ENCODE data around the gene MAP2K6. TPM values are rescaled to one million over a fixed set of nuclear protein-coding genes. Genes with fewer than 3 reads are reported as not detected.

MAP2K6 gene
- total RNA-seq, 1 donor from 2014 or later = 2.0 TPM

- intact Hi-C loops (cut with micrococcal nuclease) = no loop called here
- Histone ChIP-seq H3K4me3 (no peak overlapping the region), H3K36me3 (no peaks in the 10 kb centered on the region), H3K4me1 (no peaks in the 10 kb centered on the region), H3K27ac (replicated peaks) (no peak overlapping the region), H3K9me3 (replicated peaks) (peaks cover 2% of the 10 kb centered on the region), H3K27me3 (ENCODE audit: low read depth) (no peaks in the 10 kb centered on the region)
- no peak for DNase-seq
- TF ChIP-seq, protein P1, sequence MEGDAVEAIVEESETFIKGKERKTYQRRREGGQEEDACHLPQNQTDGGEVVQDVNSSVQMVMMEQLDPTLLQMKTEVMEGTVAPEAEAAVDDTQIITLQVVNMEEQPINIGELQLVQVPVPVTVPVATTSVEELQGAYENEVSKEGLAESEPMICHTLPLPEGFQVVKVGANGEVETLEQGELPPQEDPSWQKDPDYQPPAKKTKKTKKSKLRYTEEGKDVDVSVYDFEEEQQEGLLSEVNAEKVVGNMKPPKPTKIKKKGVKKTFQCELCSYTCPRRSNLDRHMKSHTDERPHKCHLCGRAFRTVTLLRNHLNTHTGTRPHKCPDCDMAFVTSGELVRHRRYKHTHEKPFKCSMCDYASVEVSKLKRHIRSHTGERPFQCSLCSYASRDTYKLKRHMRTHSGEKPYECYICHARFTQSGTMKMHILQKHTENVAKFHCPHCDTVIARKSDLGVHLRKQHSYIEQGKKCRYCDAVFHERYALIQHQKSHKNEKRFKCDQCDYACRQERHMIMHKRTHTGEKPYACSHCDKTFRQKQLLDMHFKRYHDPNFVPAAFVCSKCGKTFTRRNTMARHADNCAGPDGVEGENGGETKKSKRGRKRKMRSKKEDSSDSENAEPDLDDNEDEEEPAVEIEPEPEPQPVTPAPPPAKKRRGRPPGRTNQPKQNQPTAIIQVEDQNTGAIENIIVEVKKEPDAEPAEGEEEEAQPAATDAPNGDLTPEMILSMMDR (IDR thresholded peaks at IDR 0.05; ENCODE audit: borderline replicate concordance) = no peak
Measured at GRCh38 chr17:69547947-69548346, 133.4 kb downstream of the MAP2K6 start.

GRCh38 chr17:69551212-69552010, 136.9 kb downstream of the MAP2K6 start:
- Histone ChIP-seq H3K36me3 (no peaks in the 10 kb centered on the region), H3K4me1 (no peaks in the 10 kb centered on the region), H3K9me3 (replicated peaks) (peaks cover 9% of the 10 kb centered on the region), H3K27me3 (ENCODE audit: low read depth) (no peaks in the 10 kb centered on the region), H3K4me3 (no peak overlapping the region), H3K27ac (replicated peaks) (no peak overlapping the region)
- TF ChIP-seq, protein P1 (IDR thresholded peaks at IDR 0.05; ENCODE audit: borderline replicate concordance) = no peak
- intact Hi-C loops (cut with micrococcal nuclease) = no loop called here
- DNase-seq = no peak

- no peak for DNase-seq
- Histone ChIP-seq H3K36me3 (no peaks in the 10 kb centered on the region), H3K4me1 (no peaks in the 10 kb centered on the region), H3K9me3 (replicated peaks) (peaks cover 9% of the 10 kb centered on the region), H3K4me3 (no peak overlapping the region), H3K27ac (replicated peaks) (no peak overlapping the region), H3K27me3 (ENCODE audit: low read depth) (no peaks in the 10 kb centered on the region)
- TF ChIP-seq, protein P1 (IDR thresholded peaks at IDR 0.05; ENCODE audit: borderline replicate concordance) = no peak
- intact Hi-C loops (cut with micrococcal nuclease) = no loop called here
Measured at GRCh38 chr17:69552986-69553667, 138.6 kb downstream of the MAP2K6 start.

DNA sequence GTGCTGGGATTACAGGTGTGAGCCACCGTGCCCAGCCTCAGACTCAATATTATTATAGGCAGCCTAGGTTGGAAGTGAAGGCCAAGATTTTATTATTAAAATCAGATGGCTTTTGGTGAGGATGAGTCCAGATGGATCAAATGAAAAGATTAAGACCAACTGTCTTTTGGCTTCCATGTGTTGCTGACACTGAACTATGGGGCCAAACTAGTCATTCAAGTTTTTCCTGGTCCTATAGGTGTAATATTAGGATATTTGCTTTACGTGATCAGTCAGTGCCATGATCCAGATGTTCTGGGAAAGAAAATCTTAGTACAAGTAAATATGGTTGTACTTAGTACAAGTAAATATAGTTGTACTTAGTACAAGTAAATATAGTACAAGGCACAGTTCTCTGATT, 140.6 kb downstream of the MAP2K6 start:
- intact Hi-C loops (cut with micrococcal nuclease) = no loop called here

GRCh38 chr17:69557339-69557738, 142.8 kb downstream of the MAP2K6 start:
- no peak for DNase-seq

More for the DNA sequence above, 140.6 kb downstream of the MAP2K6 start:
- Histone ChIP-seq H3K9me3 (replicated peaks) (peaks cover 9% of the 10 kb centered on the region), H3K27ac (replicated peaks) (no peak overlapping the region), H3K4me1 (no peaks in the 10 kb centered on the region), H3K36me3 (no peaks in the 10 kb centered on the region), H3K4me3 (no peak overlapping the region), H3K27me3 (ENCODE audit: low read depth) (no peaks in the 10 kb centered on the region)
- DNase-seq = no peak
- TF ChIP-seq, protein P1 (IDR thresholded peaks at IDR 0.05; ENCODE audit: borderline replicate concordance) = no peak

More at GRCh38 chr17:69557339-69557738, 142.8 kb downstream of the MAP2K6 start:
- H3K4me1 ChIP-seq = peaks cover 9% of the 10 kb centered on the region
- H3K4me3 ChIP-seq = no peak overlapping the region
- H3K36me3 ChIP-seq = no peaks in the 10 kb centered on the region
- TF ChIP-seq, protein P1 (IDR thresholded peaks at IDR 0.05; ENCODE audit: borderline replicate concordance) = no peak
- H3K27me3 ChIP-seq (ENCODE audit: low read depth) = no peaks in the 10 kb centered on the region
- intact Hi-C loops (cut with micrococcal nuclease) = no loop called here
- peaks cover 9% of the 10 kb centered on the region for H3K9me3 ChIP-seq (replicated peaks)
- H3K27ac ChIP-seq (replicated peaks) = no peak overlapping the region
